ENCODE results near the gene NFE2L3. TPM values are rescaled to one million over a fixed set of nuclear protein-coding genes. Genes with fewer than 3 reads are reported as not detected.

NFE2L3 gene
- total and polyA plus RNA-seq, 9 of the 15 experiments (the other 6 are each of a cell fraction or from before 2014, with no cell fraction given) = 2.9 to 16.9 (median 12.4) TPM

GRCh38 chr7:26149391-26149977 lies 2.5 kb upstream of the NFE2L3 start:
- CTCF ChIA-PET (ENCODE audit: low intra/inter-chr PET ratio) = no interaction called here
- Histone ChIP-seq H3K4me1 (replicated peaks in 1 of 2; ENCODE audit: control insufficient read depth in 2 of 2, insufficient read depth in 2 of 2, low read length in 2 of 2) (peaks cover 23 to 28% of the 10 kb centered on the region in 2 experiments; a peak in 4 of 5 replicates), H3K27me3 (ENCODE audit: control insufficient read depth in 2 of 2, insufficient read depth in 2 of 2, low read length in 2 of 2) (no peaks in the 10 kb centered on the region), H3K4me3 (no peak overlapping the region), H2AFZ (ENCODE audit: low read depth, low read length) (no peak overlapping the region), H3K9ac (ENCODE audit: insufficient read depth in 1 of 2, low read depth in 2 of 2, low read length in 2 of 2) (no peak overlapping the region), H3K9me1 (ENCODE audit: control insufficient read depth, insufficient read depth, low read length) (no peaks in the 10 kb centered on the region), H3K4me2 (ENCODE audit: insufficient read depth, low read length) (no peak overlapping the region), H4K20me1 (replicated peaks; ENCODE audit: control insufficient read depth, insufficient read depth, low read length) (peaks cover 4% of the 10 kb centered on the region; the same call in 1 of the 2 replicates), H3K9me3 (replicated peaks; ENCODE audit: control insufficient read depth, insufficient read depth, low read depth, low read length) (no peaks in the 10 kb centered on the region), H3K79me2 (ENCODE audit: control insufficient read depth, insufficient read depth, low read length) (peaks cover 24% of the 10 kb centered on the region), H3K36me3 (ENCODE audit: control insufficient read depth, insufficient read depth, low read length) (no peaks in the 10 kb centered on the region), H3K27ac (ENCODE audit: extremely low read depth, low read depth, low read length) (no peak overlapping the region)
- no TSS peak for BruUV-seq (replicated peaks)
- intact Hi-C loops (cut with micrococcal nuclease) = no loop called here
- FAIRE-seq (no peak), ATAC-seq (no peak), DNase-seq (ENCODE audit: extremely low read depth in 1 of 4, low spot score in 3 of 4) (no peak)
- WGBS (ENCODE audit: insufficient coverage, low coverage, missing lambda C conversion rate) = 86% methylated on average over 1 of the region's 1 CpG
- in situ Hi-C loops (cut with MboI) = no loop called here
- TF ChIP-seq MTF1 (CRISPR knock-in tag; IDR thresholded peaks at IDR 0.05; ENCODE audit: borderline replicate concordance) (no peak), C11orf30 (IDR thresholded peaks at IDR 0.05; ENCODE audit: low read depth) (peak; percentile 91), MAFF (IDR thresholded peaks at IDR 0.05; ENCODE audit: low read length) (peak; percentile 85), ZNF316 (IDR thresholded peaks at IDR 0.05) (peak; percentile 95), MAFG (tag; conservative IDR thresholded peaks at IDR 0.05) (peak; percentile 91), BRF2 (IDR thresholded peaks at IDR 0.05; ENCODE audit: borderline replicate concordance, insufficient read depth, insufficient read length) (no peak), MAFK (IDR thresholded peaks at IDR 0.05; ENCODE audit: low read length) (peak; percentile 82), CAMTA2 (CRISPR knock-in tag; conservative IDR thresholded peaks at IDR 0.05) (no peak), U2AF2 (optimal IDR thresholded peaks at IDR 0.05; ENCODE audit: low read depth, low read length) (no peak), ZNF121 (CRISPR knock-in tag; conservative IDR thresholded peaks at IDR 0.05) (peak; percentile 69)
- POLR2A ChIA-PET = interaction anchor here (1.6 kb wide), 1 partner anchor 21 kb away, joined by 4 read pairs; no protein-coding TSS in a partner anchor
